ENCODE data around the gene C12orf60. TPM values are rescaled to one million over a fixed set of nuclear protein-coding genes. Genes with fewer than 3 reads are reported as not detected.
A peak's percentile ranks its signal among the peaks of the same experiment; 100 is the strongest.

Gene C12orf60
- total RNA-seq, 4 donors from 2014 or later, result 0.77 to 16.5 (median 0.95) TPM

DNA sequence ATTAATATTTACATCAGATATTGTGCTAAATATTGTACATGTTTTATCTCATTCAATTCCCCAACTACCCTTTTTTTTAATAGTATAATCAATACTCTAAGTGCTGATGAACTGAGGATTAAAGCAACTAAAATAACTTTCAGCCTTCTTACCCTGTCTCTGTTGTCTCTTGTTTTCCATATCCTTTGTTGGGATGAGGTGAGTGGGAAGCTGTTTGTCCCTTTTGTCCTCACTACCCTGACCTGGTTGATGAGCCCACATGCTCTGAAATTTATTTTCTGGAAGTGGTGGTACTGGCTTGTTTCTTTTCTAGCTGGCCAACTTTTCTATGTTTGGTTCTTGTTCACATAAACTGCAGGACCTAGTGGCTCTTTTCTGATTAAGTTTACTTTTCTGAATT is 49.4 kb downstream of the C12orf60 start:
- Histone ChIP-seq H3K9me3 (no peaks in the 10 kb centered on the region), H3K36me3 (no peaks in the 10 kb centered on the region), H3K4me1 (peaks cover 0 to 3% of the 10 kb centered on the region in 2 donors), H3K4me3 (no peak overlapping the region), H3K27me3 (no peaks in the 10 kb centered on the region), H3K27ac (no peak overlapping the region)
- TF ChIP-seq POLR2A (IDR thresholded peaks at IDR 0.05) (no peak), CTCF (IDR thresholded peaks at IDR 0.05) (no peak)
- no peak for DNase-seq
- intact Hi-C loops (cut with DNase I; ENCODE audit: low total_unique reads), result no loop called here

- Histone ChIP-seq H3K9me3 (no peaks in the 10 kb centered on the region), H3K4me3 (no peak overlapping the region), H3K4me1 (peaks cover 0 to 3% of the 10 kb centered on the region in 2 donors), H3K27me3 (no peaks in the 10 kb centered on the region), H3K36me3 (no peaks in the 10 kb centered on the region), H3K27ac (peak overlapping the region in 1 of 2 donors; percentile 52)
- no peak for DNase-seq
- intact Hi-C loops (cut with DNase I; ENCODE audit: low total_unique reads), result no loop called here
- TF ChIP-seq POLR2A (IDR thresholded peaks at IDR 0.05) (no peak), CTCF (IDR thresholded peaks at IDR 0.05) (no peak)
Measured at GRCh38 chr12:14853961-14854360, 50.5 kb downstream of the C12orf60 start.

DNA sequence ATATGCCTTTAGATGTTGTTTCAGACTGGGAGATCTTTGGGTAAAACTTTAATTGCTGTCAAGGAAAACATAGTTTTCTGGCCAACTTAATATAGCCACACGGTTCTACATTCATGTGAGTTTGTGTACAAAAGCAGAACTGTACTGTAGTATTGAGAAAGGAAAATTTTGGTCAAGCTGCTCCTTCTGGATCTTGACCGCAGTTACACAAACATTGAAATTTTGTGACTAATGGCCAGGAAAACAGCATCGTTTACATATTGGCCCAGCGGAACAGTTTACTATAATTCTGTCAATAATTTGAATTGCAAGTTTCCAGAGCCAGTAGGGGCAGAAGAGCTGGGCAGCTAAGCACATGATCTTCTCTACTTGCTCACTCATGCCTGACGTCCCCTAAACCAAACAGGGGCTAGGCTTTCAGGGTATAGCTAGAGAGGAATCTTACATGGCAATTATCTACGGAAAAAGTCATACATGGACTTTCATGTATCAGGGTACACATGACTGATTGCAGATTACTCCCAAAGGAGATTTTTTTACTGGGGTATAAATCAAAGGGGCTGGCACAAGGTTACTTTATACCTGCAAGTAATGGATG is 51.2 kb downstream of the C12orf60 start:
- Histone ChIP-seq H3K27me3 (no peaks in the 10 kb centered on the region), H3K27ac (peak overlapping the region; percentile 18 to 52), H3K36me3 (no peaks in the 10 kb centered on the region), H3K4me1 (peaks cover 0 to 3% of the 10 kb centered on the region in 2 donors), H3K4me3 (no peak overlapping the region), H3K9me3 (peaks cover 0 to 4% of the 10 kb centered on the region in 2 donors)
- DNase-seq, result no peak
- TF ChIP-seq CTCF (IDR thresholded peaks at IDR 0.05) (no peak), POLR2A (IDR thresholded peaks at IDR 0.05) (no peak)
- intact Hi-C loops (cut with DNase I; ENCODE audit: low total_unique reads), result no loop called here

DNA sequence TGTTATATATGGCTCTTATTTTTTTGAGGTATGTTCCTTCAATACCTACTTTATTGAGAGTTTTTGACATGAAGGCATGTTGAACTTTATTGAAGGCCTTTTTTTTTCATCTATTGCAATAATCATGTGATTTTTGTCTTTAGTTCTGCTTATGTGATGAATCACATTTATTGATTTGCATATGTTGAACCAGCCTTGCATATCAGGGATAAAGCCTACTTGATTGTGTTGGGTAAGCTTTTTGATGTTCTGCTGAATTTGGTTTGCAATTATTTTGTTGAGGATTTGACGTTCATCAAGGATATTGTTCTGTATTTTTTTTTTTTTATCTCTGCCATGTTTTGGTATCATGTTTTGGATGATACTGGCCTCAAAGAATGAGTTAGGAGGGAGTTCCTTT is 55.0 kb downstream of the C12orf60 start:
- DNase-seq, result no peak
- intact Hi-C loops (cut with DNase I; ENCODE audit: low total_unique reads), result no loop called here
- Histone ChIP-seq H3K4me3 (no peak overlapping the region), H3K27ac (no peak overlapping the region), H3K36me3 (no peaks in the 10 kb centered on the region), H3K9me3 (peaks cover 0 to 10% of the 10 kb centered on the region in 2 donors), H3K4me1 (peaks cover 0 to 3% of the 10 kb centered on the region in 2 donors), H3K27me3 (no peaks in the 10 kb centered on the region)
- TF ChIP-seq POLR2A (IDR thresholded peaks at IDR 0.05), result no peak
- no peak for TF ChIP-seq CTCF (IDR thresholded peaks at IDR 0.05)

DNA sequence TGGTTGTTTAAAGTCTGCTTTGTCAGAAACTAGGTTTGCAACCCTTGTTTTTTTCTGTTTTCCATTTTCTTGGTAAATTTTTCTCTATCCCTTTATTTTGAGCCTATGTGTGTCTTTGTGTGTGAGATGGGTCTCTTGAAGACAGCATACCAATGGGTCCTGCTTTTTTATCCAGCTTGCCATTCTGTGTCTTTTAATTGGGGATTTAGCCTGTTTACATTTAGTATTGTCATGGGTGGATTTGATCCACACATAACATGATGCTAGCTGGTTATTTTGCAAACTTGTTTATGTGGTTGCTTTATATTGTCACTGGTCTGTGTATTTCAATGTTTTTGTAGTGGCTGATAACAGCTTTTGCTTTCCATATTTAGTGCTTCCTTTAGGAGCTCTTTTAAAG is 57.0 kb downstream of the C12orf60 start:
- TF ChIP-seq POLR2A (IDR thresholded peaks at IDR 0.05) (no peak), CTCF (IDR thresholded peaks at IDR 0.05) (no peak)
- Histone ChIP-seq H3K4me3 (no peak overlapping the region), H3K4me1 (no peaks in the 10 kb centered on the region), H3K9me3 (peaks cover 0 to 10% of the 10 kb centered on the region in 2 donors), H3K27me3 (no peaks in the 10 kb centered on the region), H3K27ac (no peak overlapping the region), H3K36me3 (no peaks in the 10 kb centered on the region)
- intact Hi-C loops (cut with DNase I; ENCODE audit: low total_unique reads), result no loop called here
- DNase-seq, result no peak
